ENCODE results near the gene HERC4.

Gene HERC4

GRCh38 chr10:67978749-67979148 is 96.3 kb downstream of the HERC4 start:
- TF ChIP-seq SIN3A (IDR thresholded peaks at IDR 0.05; ENCODE audit: borderline replicate concordance, insufficient read depth, low read length) (no peak), REST (IDR thresholded peaks at IDR 0.05; ENCODE audit: insufficient read depth in 1 of 2, low read depth in 2 of 2, low read length in 2 of 2) (no peak), FOXP2 (optimal IDR thresholded peaks at IDR 0.05; ENCODE audit: borderline replicate concordance, extremely low read depth, extremely low read length, insufficient read depth) (no peak), POLR2AphosphoS5 (IDR thresholded peaks at IDR 0.05; ENCODE audit: low read depth, low read length) (no peak), TAF1 (IDR thresholded peaks at IDR 0.05; ENCODE audit: borderline replicate concordance, insufficient read depth, low read length) (no peak)

- TF ChIP-seq SIN3A (IDR thresholded peaks at IDR 0.05; ENCODE audit: borderline replicate concordance, insufficient read depth, low read length), result no peak
Measured at GRCh38 chr10:67977251-67977650, 97.8 kb downstream of the HERC4 start.

- TF ChIP-seq SIN3A (IDR thresholded peaks at IDR 0.05; ENCODE audit: borderline replicate concordance, insufficient read depth, low read length), result no peak
- TF ChIP-seq POLR2AphosphoS5 (IDR thresholded peaks at IDR 0.05; ENCODE audit: low read depth, low read length), result no peak
- TF ChIP-seq REST (IDR thresholded peaks at IDR 0.05; ENCODE audit: insufficient read depth in 1 of 2, low read depth in 2 of 2, low read length in 2 of 2), result no peak
- TF ChIP-seq TAF1 (IDR thresholded peaks at IDR 0.05; ENCODE audit: borderline replicate concordance, insufficient read depth, low read length), result no peak
- TF ChIP-seq FOXP2 (optimal IDR thresholded peaks at IDR 0.05; ENCODE audit: borderline replicate concordance, extremely low read depth, extremely low read length, insufficient read depth), result no peak
Measured at GRCh38 chr10:67976292-67977245, 98.5 kb downstream of the HERC4 start.

- no peak for TF ChIP-seq TAF1 (IDR thresholded peaks at IDR 0.05; ENCODE audit: borderline replicate concordance, insufficient read depth, low read length)
- no peak for TF ChIP-seq POLR2AphosphoS5 (IDR thresholded peaks at IDR 0.05; ENCODE audit: low read depth, low read length)
- TF ChIP-seq SIN3A (IDR thresholded peaks at IDR 0.05; ENCODE audit: borderline replicate concordance, insufficient read depth, low read length), result no peak
- no peak for TF ChIP-seq REST (IDR thresholded peaks at IDR 0.05; ENCODE audit: insufficient read depth in 1 of 2, low read depth in 2 of 2, low read length in 2 of 2)
- TF ChIP-seq FOXP2 (optimal IDR thresholded peaks at IDR 0.05; ENCODE audit: borderline replicate concordance, extremely low read depth, extremely low read length, insufficient read depth), result no peak
Measured at GRCh38 chr10:67975871-67976270, 99.2 kb downstream of the HERC4 start.

GRCh38 chr10:67971311-67971710 is 103.8 kb downstream of the HERC4 start:
- TF ChIP-seq FOXP2 (optimal IDR thresholded peaks at IDR 0.05; ENCODE audit: borderline replicate concordance, extremely low read depth, extremely low read length, insufficient read depth) (no peak), TAF1 (IDR thresholded peaks at IDR 0.05; ENCODE audit: borderline replicate concordance, insufficient read depth, low read length) (no peak), SIN3A (IDR thresholded peaks at IDR 0.05; ENCODE audit: borderline replicate concordance, insufficient read depth, low read length) (no peak), POLR2AphosphoS5 (IDR thresholded peaks at IDR 0.05; ENCODE audit: low read depth, low read length) (no peak), REST (IDR thresholded peaks at IDR 0.05; ENCODE audit: insufficient read depth in 1 of 2, low read depth in 2 of 2, low read length in 2 of 2) (no peak)
